ENCODE measurements around the gene ZNF619. TPM values are rescaled to one million over a fixed set of nuclear protein-coding genes. Genes with fewer than 3 reads are reported as not detected.
A peak's percentile ranks its signal among the peaks of the same experiment; 100 is the strongest.
"Not testable (repeated sequence)": the region's sequence is repeated elsewhere in the genome, so short reads cannot be mapped to it uniquely, and the experiment has no call there.

ZNF619 gene
- 7.3 TPM for total RNA-seq

GRCh38 chr3:40476478-40477470 lies at the start of gene ZNF619:
ZNF619 (plus strand) TSS chr3:40477122; CDS start chr3:40477980, 858 bp downstream.
- intact Hi-C loops (cut with DNase I): loop anchor here (5.0 kb wide), 1 partner anchor 41 kb away; no protein-coding TSS in a partner anchor
- ATAC-seq (peak; percentile 96), DNase-seq (ENCODE audit: low spot score) (peak; percentile 81)

- no peak for ATAC-seq
- no peak for DNase-seq (ENCODE audit: low spot score)
- intact Hi-C loops (cut with DNase I): no loop called here
These were observed 44.1 kb upstream of the ZNF619 start for GRCh38 chr3:40432793-40433192.

- intact Hi-C loops (cut with DNase I): no loop called here
- no peak for DNase-seq (ENCODE audit: low spot score)
- ATAC-seq: no peak
These were observed 39.0 kb upstream of the ZNF619 start for GRCh38 chr3:40437889-40438288.

GRCh38 chr3:40445062-40445461 lies 31.9 kb upstream of the ZNF619 start:
- no peak for ATAC-seq
- intact Hi-C loops (cut with DNase I): no loop called here
- DNase-seq (ENCODE audit: low spot score): no peak

- intact Hi-C loops (cut with DNase I): no loop called here
- DNase-seq (ENCODE audit: low spot score) (no peak), ATAC-seq (no peak)
These were observed 31.0 kb upstream of the ZNF619 start for GRCh38 chr3:40445880-40446279.

GRCh38 chr3:40450438-40450837 lies 26.5 kb upstream of the ZNF619 start:
- ATAC-seq (no peak), DNase-seq (ENCODE audit: low spot score) (no peak)
- intact Hi-C loops (cut with DNase I): no loop called here

- intact Hi-C loops (cut with DNase I): no loop called here
- DNase-seq (ENCODE audit: low spot score) (no peak), ATAC-seq (no peak)
These were observed 25.4 kb upstream of the ZNF619 start for GRCh38 chr3:40451551-40451950.

GRCh38 chr3:40452057-40452456 lies 24.9 kb upstream of the ZNF619 start:
- DNase-seq (ENCODE audit: low spot score) (no peak), ATAC-seq (no peak)
- intact Hi-C loops (cut with DNase I): no loop called here

- no peak for DNase-seq (ENCODE audit: low spot score)
- no peak for ATAC-seq
- intact Hi-C loops (cut with DNase I): no loop called here
These were observed 24.4 kb upstream of the ZNF619 start for GRCh38 chr3:40452562-40452875.

- peak; percentile 97 for DNase-seq (ENCODE audit: low spot score)
- peak; percentile 98 for ATAC-seq
- intact Hi-C loops (cut with DNase I): no loop called here
These were observed 23.8 kb upstream of the ZNF619 start for GRCh38 chr3:40452876-40453730.

- ATAC-seq (no peak), DNase-seq (ENCODE audit: low spot score) (no peak)
- intact Hi-C loops (cut with DNase I): no loop called here
These were observed 23.0 kb upstream of the ZNF619 start for GRCh38 chr3:40453933-40454332.

GRCh38 chr3:40455328-40455727 lies 21.6 kb upstream of the ZNF619 start:
- DNase-seq (ENCODE audit: low spot score) (no peak), ATAC-seq (no peak)
- intact Hi-C loops (cut with DNase I): no loop called here

- intact Hi-C loops (cut with DNase I): no loop called here
- DNase-seq (ENCODE audit: low spot score): no peak
- ATAC-seq: no peak
These were observed 20.5 kb upstream of the ZNF619 start for GRCh38 chr3:40456279-40456939.

- intact Hi-C loops (cut with DNase I): no loop called here
- ATAC-seq: peak; percentile 95
- DNase-seq (ENCODE audit: low spot score): peak; percentile 98
These were observed 19.7 kb upstream of the ZNF619 start, which contains the start of gene RPL14 for GRCh38 chr3:40456940-40457823. RPL14 (plus strand) TSS chr3:40457339; CDS start chr3:40457472, 133 bp downstream.

GRCh38 chr3:40458473-40458872 lies 18.4 kb upstream of the ZNF619 start:
- intact Hi-C loops (cut with DNase I): no loop called here
- DNase-seq (ENCODE audit: low spot score) (no peak), ATAC-seq (no peak)

- DNase-seq (ENCODE audit: low spot score); intact Hi-C loops (cut with DNase I); ATAC-seq: not testable (repeated sequence)
These were observed 16.4 kb upstream of the ZNF619 start for GRCh38 chr3:40460481-40460880.

GRCh38 chr3:40461161-40461560 lies 15.8 kb upstream of the ZNF619 start:
- no peak for DNase-seq (ENCODE audit: low spot score)
- intact Hi-C loops (cut with DNase I): no loop called here
- no peak for ATAC-seq

GRCh38 chr3:40462838-40463237 lies 14.1 kb upstream of the ZNF619 start:
- intact Hi-C loops (cut with DNase I); DNase-seq (ENCODE audit: low spot score): not testable (repeated sequence)

More at GRCh38 chr3:40462838-40463237, 14.1 kb upstream of the ZNF619 start:
- ATAC-seq: not testable (repeated sequence)

Measured in sciatic nerve (tissue), 2 donors.